Measurements from ENCODE around the gene UBL4A. TPM values are rescaled to one million over a fixed set of nuclear protein-coding genes. Genes with fewer than 3 reads are reported as not detected.

UBL4A gene
- total and polyA plus RNA-seq, 2 of the 13 experiments (the other 11 are each of a cell fraction or from before 2014, with no cell fraction given) = 16.8 to 25.5 TPM

- TF ChIP-seq HDAC1 (CRISPR knock-in tag; IDR thresholded peaks at IDR 0.05) (0 out of 2 replicates have a peak, but pooled peaks have one; percentile 14), ZNF770 (CRISPR knock-in tag; IDR thresholded peaks at IDR 0.05) (no peak), SSRP1 (CRISPR knock-in tag; IDR thresholded peaks at IDR 0.05) (no peak), HMG20A (CRISPR knock-in tag; IDR thresholded peaks at IDR 0.05; ENCODE audit: borderline replicate concordance) (no peak), ZNF678 (CRISPR knock-in tag; IDR thresholded peaks at IDR 0.05) (no peak), ZNF251 (CRISPR knock-in tag; IDR thresholded peaks at IDR 0.05) (no peak), JUN (CRISPR knock-in tag; IDR thresholded peaks at IDR 0.05) (0 out of 2 replicates have a peak, but pooled peaks have one; percentile 34), ZSCAN25 (CRISPR knock-in tag; IDR thresholded peaks at IDR 0.05) (no peak), HOXA9 (CRISPR knock-in tag; IDR thresholded peaks at IDR 0.05; ENCODE audit: borderline replicate concordance) (no peak), MTF1 (CRISPR knock-in tag; IDR thresholded peaks at IDR 0.05) (no peak), ZNF713 (CRISPR knock-in tag; IDR thresholded peaks at IDR 0.05) (no peak), TERF1 (CRISPR knock-in tag; IDR thresholded peaks at IDR 0.05) (no peak), ZBTB42 (CRISPR knock-in tag; IDR thresholded peaks at IDR 0.05) (0 out of 2 replicates have a peak, but pooled peaks have one; percentile 39), ZNF276 (CRISPR knock-in tag; IDR thresholded peaks at IDR 0.05; ENCODE audit: low read depth) (0 out of 2 replicates have a peak, but pooled peaks have one; percentile 58), CEBPB (IDR thresholded peaks at IDR 0.05; ENCODE audit: borderline replicate concordance, low read depth, low read length) (no peak), NCOA5 (CRISPR knock-in tag; IDR thresholded peaks at IDR 0.05) (no peak), ATRX (CRISPR knock-in tag; IDR thresholded peaks at IDR 0.05; ENCODE audit: borderline replicate concordance) (no peak), ZNF280B (CRISPR knock-in tag; IDR thresholded peaks at IDR 0.05; ENCODE audit: borderline replicate concordance) (peak; percentile 23; the same call in 1 of the 2 replicates), NCOR1 (IDR thresholded peaks at IDR 0.05; ENCODE audit: borderline replicate concordance, low read length) (no peak), ZKSCAN5 (CRISPR knock-in tag; IDR thresholded peaks at IDR 0.05) (no peak), ZNF205 (CRISPR knock-in tag; IDR thresholded peaks at IDR 0.05) (no peak), ZNF564 (CRISPR knock-in tag; IDR thresholded peaks at IDR 0.05) (no peak), RBM39 (IDR thresholded peaks at IDR 0.05; ENCODE audit: low read depth, low read length, poor library complexity, severe bottlenecking) (no peak)
Observed at GRCh38 chrX:154478728-154479622, 7.4 kb downstream of the UBL4A start, which contains the start of gene LAGE3 (continued).
